Esophagus (tissue), 2 donors: ENCODE data around the gene RBM47. TPM values are rescaled to one million over a fixed set of nuclear protein-coding genes. Genes with fewer than 3 reads are reported as not detected.

Experiments
- H3K27ac ChIP-seq, 2 donors: one replicate each; pipeline ENCODE4 v1.5.1; 2013; ENCODE audit warnings: low read depth in 2 of 2, mild to moderate bottlenecking in 2 of 2, inconsistent platforms in 1 of 2, low read length in 1 of 2, moderate library complexity in 1 of 2
- H3K27me3 ChIP-seq, 2 donors: one replicate each; pipeline ENCODE4 v1.6.1; 2013; ENCODE audit warnings: low read length in 2 of 2, control low read depth in 1 of 2, mild to moderate bottlenecking in 1 of 2; ENCODE audit not compliant: insufficient read depth in 2 of 2, control insufficient read depth in 1 of 2
- H3K36me3 ChIP-seq, 2 donors: one replicate each; pipeline ENCODE4 v1.6.1; 2013; ENCODE audit warnings: low read length in 1 of 2; ENCODE audit not compliant: control insufficient read depth in 2 of 2, insufficient read depth in 2 of 2
- H3K4me1 ChIP-seq, 2 donors: one replicate each; pipeline ENCODE4 v1.6.1; 2013; ENCODE audit warnings: low read length in 1 of 2; ENCODE audit not compliant: control insufficient read depth in 2 of 2, insufficient read depth in 2 of 2
- H3K4me3 ChIP-seq, 2 donors: one replicate each; pipeline ENCODE4 v1.5.1; 2013; ENCODE audit warnings: low read length in 2 of 2, mild to moderate bottlenecking in 2 of 2, low read depth in 1 of 2, moderate library complexity in 1 of 2
- H3K9me3 ChIP-seq, 2 donors: one replicate each; pipeline ENCODE4 v1.6.1; 2013; ENCODE audit warnings: mild to moderate bottlenecking in 2 of 2, low read depth in 1 of 2, low read length in 1 of 2, moderate library complexity in 1 of 2; ENCODE audit not compliant: control insufficient read depth in 2 of 2, insufficient read depth in 1 of 2
- WGBS, 2 donors: extraction: QIAGEN DNeasy Blood & Tissue Kit; methylation state at CpG; one replicate each; pipeline ENCODE4 v1.1.7; 2013; 5-methylcytosine and 5-hydroxymethylcytosine counted together
- polyA plus RNA-seq, 2 donors: library from polyadenylated mRNA; stranded (reverse); fragments of 200-250 nt; gene quantifications; one replicate each; pipeline ENCODE4 v1.2.3, GENCODE V29; 2013
- donor health status: healthy with polysubstance abuse.
- donor health status: Bipolar disorder and iron deficiency.

RBM47 gene
- polyA plus RNA-seq, 2 donors = 31.3 to 39.4 TPM

DNA sequence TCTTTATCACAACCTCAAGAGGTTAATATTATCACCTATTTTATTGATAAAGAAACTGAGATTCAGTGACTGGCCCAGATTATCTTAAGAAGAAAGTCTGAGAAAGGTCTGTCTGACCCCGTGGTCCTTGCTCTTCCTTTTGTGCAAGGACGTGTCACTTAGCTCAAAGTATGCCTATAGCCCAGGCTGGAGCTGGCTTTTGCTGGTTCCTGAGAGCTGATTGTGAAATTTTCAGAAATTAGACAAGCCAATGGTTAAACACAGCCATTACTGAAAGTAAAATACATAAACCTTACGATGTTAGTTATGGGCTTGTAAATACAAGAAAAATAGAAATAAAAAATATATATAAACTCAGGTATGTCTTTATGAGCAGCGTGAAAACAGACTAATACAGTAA is 224.5 kb downstream of the RBM47 start:
- H3K4me1 ChIP-seq = peaks cover 2 to 5% of the 10 kb centered on the region in 2 donors
- H3K9me3 ChIP-seq = peaks cover 0 to 2% of the 10 kb centered on the region in 2 donors
- H3K27me3 ChIP-seq = no peaks in the 10 kb centered on the region
- peak overlapping the region; percentile 74 to 79 for H3K27ac ChIP-seq
- H3K4me3 ChIP-seq = no peak overlapping the region
- 79 to 83% methylated on average over 4 of the region's 4 CpGs for WGBS, 2 donors
- no peaks in the 10 kb centered on the region for H3K36me3 ChIP-seq

DNA sequence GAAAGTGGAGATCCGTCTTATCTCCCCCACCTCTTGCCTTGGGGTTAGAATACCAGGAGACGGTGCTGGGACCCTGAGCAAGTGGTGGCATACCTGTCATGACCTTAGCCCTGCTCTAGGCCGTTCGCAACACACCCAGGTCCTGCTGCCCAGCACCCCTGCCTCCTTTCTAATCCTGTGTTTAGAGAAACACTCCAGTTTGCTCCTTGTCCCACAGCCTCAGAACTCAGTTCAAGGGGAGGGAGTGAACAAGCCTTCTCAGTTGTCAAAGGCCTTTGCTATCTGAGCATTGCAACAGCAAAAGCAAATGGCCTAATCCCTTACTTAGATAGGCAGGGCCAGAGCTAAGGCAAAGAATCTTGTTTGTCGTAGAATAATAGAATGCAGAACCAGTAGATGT is 226.6 kb downstream of the RBM47 start:
- H3K36me3 ChIP-seq = no peaks in the 10 kb centered on the region
- H3K27me3 ChIP-seq = no peaks in the 10 kb centered on the region
- peak overlapping the region; percentile 75 to 79 for H3K27ac ChIP-seq
- WGBS, 2 donors = 75 to 79% methylated on average over 5 of the region's 5 CpGs
- H3K9me3 ChIP-seq = peaks cover 0 to 2% of the 10 kb centered on the region in 2 donors
- no peak overlapping the region for H3K4me3 ChIP-seq
- H3K4me1 ChIP-seq = peaks cover 2 to 10% of the 10 kb centered on the region in 2 donors

DNA sequence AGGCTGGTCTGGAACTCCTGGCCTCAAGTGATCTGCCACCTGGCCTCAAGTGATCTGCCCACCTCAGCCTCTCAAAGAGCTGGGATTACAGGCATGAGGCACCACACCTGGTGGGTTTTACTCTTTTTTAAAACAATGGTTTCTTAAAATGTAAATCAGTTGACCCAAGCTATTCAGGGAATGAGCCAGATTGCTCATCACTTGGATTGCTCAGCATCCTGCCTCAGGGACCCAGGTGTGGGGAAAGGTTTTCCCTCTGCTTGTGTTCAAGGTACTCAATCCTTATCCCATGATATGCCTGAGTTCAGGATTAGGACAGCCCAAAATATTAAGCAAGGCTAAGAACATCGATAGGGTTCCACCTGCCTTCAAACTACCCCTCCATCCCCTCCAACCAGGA is 227.1 kb downstream of the RBM47 start:
- 60 to 73% methylated on average over 1 of the region's 1 CpG for WGBS, 2 donors
- Histone ChIP-seq H3K4me1 (peaks cover 2 to 10% of the 10 kb centered on the region in 2 donors), H3K27ac (peak overlapping the region in 1 of 2 donors; percentile 8), H3K4me3 (no peak overlapping the region), H3K9me3 (peaks cover 0 to 2% of the 10 kb centered on the region in 2 donors), H3K36me3 (no peaks in the 10 kb centered on the region), H3K27me3 (no peaks in the 10 kb centered on the region)

DNA sequence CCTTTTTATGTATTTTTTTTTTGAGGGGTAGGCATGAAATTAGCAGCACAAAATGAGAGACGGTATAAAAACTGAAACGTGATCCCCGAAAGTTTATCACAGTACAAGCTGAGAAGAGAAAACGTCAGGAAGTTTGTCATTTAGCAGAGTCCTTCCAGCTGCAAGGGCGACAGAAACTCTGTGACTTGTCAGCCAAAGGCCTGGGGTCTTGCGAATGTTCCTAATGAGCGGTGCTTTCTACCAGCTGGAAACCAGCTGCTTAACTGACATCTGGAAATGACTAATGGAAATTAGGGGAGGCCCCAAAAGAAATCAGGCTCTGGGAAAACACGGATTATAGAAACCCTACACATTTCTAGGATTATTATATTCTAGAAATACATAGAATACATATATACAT is 228.0 kb downstream of the RBM47 start:
- Histone ChIP-seq H3K9me3 (no peaks in the 10 kb centered on the region), H3K27ac (no peak overlapping the region), H3K4me3 (no peak overlapping the region), H3K36me3 (no peaks in the 10 kb centered on the region), H3K27me3 (no peaks in the 10 kb centered on the region), H3K4me1 (peaks cover 2 to 10% of the 10 kb centered on the region in 2 donors)
- 69 to 70% methylated on average over 8 of the region's 8 CpGs for WGBS, 2 donors

DNA sequence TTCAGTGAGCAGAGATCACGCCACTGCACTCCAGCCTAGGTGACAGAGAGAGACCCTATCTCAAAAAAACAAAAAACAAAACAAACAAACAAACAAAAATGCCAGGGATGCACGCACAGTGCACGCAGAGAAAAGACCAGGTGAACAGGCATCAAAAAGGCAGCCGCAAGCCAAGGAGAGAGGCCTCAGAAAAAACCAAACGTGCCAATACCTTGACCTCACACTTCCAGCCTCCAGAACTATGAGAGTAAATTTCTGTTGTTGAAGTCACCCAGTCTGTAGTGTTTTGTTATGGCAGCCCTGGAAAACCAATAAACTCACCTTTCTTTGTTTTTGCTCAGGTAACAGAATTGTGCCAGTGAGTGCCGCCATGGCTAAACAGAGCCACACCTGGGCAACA is 228.6 kb downstream of the RBM47 start:
- Histone ChIP-seq H3K9me3 (no peaks in the 10 kb centered on the region), H3K36me3 (no peaks in the 10 kb centered on the region), H3K4me3 (no peak overlapping the region), H3K27ac (no peak overlapping the region), H3K27me3 (no peaks in the 10 kb centered on the region), H3K4me1 (peaks cover 2 to 12% of the 10 kb centered on the region in 2 donors)
- WGBS, 2 donors = 93 to 98% methylated on average over 6 of the region's 6 CpGs

DNA sequence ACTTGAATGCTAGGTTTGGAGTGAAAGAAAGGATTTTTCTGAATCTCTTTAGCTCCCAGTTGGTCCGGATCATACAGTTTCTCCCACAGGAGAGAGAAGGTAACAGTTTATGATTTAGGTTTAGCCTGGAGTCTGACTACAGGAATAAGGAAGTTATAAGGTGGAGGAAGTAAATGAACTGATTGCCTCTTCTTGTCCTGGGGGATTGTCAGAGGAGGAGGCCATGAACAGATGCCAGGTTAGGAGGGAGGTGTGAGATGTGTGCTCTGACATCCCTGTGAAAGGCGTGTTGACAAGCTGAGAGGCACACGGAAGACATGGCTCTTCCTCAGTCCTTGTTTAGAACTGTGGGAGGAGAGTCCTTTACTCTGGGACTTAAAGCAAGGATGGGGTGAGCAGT is 230.1 kb downstream of the RBM47 start:
- WGBS, 2 donors = 73 to 76% methylated on average over 3 of the region's 3 CpGs
- H3K36me3 ChIP-seq = no peaks in the 10 kb centered on the region
- no peak overlapping the region for H3K4me3 ChIP-seq
- no peaks in the 10 kb centered on the region for H3K27me3 ChIP-seq
- H3K27ac ChIP-seq = no peak overlapping the region
- peaks cover 2 to 16% of the 10 kb centered on the region in 2 donors for H3K4me1 ChIP-seq
- H3K9me3 ChIP-seq = no peaks in the 10 kb centered on the region

DNA sequence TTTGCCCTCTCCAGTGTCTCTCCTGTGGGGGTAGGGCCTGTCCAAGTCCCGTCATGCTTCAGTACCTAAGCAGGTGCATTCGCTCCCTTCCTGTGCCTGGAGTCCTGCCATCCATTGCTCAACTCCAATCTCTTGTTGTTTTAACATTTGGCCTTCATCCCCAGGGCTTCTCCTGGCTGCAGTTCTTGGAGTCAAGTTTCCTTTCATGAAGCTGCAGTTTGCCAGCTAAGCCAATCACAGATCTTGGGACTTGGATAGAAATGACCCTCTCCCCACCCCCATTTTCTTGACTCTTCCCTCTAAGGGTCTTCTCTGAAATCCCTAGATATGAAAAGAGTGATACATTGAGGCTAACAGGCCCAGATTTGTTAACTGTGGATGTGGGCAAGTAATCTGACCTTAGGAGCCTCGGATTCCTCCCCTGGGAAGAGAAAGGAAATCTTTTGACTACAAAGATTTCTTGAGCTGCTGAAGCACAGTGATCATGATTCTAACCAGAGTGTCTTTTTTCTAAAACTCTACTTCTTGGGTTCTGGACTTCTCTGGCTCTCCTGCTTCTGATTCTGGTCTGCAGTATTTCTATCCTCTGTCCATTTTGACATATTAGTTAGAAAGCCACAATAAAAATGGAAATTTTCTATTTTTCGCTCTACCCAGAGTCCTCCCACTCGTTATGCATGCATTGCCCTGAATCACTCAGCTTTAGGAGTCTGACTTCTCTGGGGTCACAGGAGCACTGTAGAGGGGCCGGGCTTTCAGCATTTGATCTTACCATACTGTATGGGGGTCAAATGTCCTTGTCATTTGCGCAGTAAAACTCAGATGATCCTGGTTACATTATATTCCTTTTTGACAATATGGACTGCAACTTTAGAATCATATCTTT is 233.5 kb downstream of the RBM47 start:
- H3K4me3 ChIP-seq = no peak overlapping the region
- no peaks in the 10 kb centered on the region for H3K36me3 ChIP-seq
- H3K4me1 ChIP-seq = peaks cover 0 to 11% of the 10 kb centered on the region in 2 donors
- H3K27ac ChIP-seq = peak overlapping the region in 1 of 2 donors; percentile 29
- 49 to 56% methylated on average over 7 of the region's 7 CpGs for WGBS, 2 donors
- no peaks in the 10 kb centered on the region for H3K9me3 ChIP-seq
- H3K27me3 ChIP-seq = no peaks in the 10 kb centered on the region

DNA sequence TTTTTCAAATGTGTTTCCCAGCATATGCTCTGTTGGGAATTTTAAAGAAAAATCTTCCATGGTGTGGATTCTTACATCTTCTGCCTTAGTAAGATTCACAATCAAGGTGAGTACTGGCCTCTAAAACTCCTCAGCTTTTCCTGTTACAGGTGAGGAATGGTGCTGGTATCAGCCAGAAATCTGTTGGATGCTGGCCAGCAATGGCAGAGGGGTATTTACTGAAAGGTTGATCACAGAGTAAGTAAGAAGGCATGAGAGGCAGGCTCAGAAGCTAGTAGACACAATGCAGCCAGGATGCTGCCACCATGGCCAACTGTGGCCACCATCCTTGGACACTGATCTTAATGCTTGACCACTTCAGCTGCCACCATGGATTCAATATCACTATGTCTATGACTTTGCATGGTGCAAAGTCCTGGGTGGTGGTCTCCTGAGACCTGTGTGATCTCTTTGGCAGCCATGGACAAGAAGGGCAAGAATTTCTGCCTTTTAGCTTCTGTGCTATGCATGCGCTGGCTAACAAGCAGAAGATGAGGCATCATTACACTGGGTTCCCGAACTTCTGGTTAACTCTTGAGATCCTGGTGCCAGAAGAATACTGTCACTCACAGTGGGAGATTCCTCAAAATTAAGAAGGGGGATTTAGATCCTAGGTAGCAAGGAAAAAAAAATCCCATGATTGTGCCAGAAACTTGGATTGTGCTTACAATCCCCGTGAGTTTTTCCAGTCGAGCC is 234.3 kb downstream of the RBM47 start:
- 35 to 39% methylated on average over 4 of the region's 4 CpGs for WGBS, 2 donors
- Histone ChIP-seq H3K27ac (no peak overlapping the region), H3K36me3 (no peaks in the 10 kb centered on the region), H3K27me3 (no peaks in the 10 kb centered on the region), H3K4me3 (no peak overlapping the region), H3K9me3 (no peaks in the 10 kb centered on the region), H3K4me1 (peaks cover 0 to 11% of the 10 kb centered on the region in 2 donors)

DNA sequence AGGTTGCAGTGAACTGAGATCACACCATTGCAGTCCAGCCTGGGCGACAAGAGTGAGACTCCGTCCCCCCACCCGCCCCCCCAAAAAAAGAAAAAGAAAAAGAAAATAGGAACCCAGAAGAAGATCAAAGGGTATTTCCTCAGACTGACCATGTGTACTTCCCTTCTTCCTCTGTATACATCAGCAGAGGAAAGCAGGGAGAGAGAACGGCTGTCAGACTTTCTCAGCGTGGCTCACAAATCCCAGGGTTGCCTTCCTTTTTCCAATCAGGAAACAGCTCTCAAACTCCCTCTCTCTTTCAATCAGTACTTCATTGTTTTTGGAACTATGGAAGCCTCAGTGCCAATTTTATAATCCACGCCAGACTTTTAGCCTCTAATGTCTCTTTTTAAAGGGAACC is 235.4 kb downstream of the RBM47 start:
- H3K4me3 ChIP-seq = no peak overlapping the region
- H3K4me1 ChIP-seq = peaks cover 0 to 6% of the 10 kb centered on the region in 2 donors
- H3K27me3 ChIP-seq = no peaks in the 10 kb centered on the region
- 70 to 71% methylated on average over 6 of the region's 6 CpGs for WGBS, 2 donors
- no peak overlapping the region for H3K27ac ChIP-seq
- H3K36me3 ChIP-seq = no peaks in the 10 kb centered on the region
- no peaks in the 10 kb centered on the region for H3K9me3 ChIP-seq
